K562 (cell line): ENCODE results near the gene IRF9.

ENCODE experiments used
- ERF ChIP-seq: fragments of 450-650 bp; formaldehyde crosslinking; IDR thresholded peaks from 2 replicates; pipeline ENCODE4 v1.4.0; 2020; ENCODE audit warnings: mild to moderate bottlenecking, mixed read lengths
- HDAC3 ChIP-seq: fragments of 450-650 bp; IDR thresholded peaks from 2 replicates; pipeline ENCODE4 v1.6.1; 2018; ENCODE audit warnings: borderline replicate concordance, mild to moderate bottlenecking, moderate library complexity; ENCODE audit not compliant: partially characterized antibody
- MTF1 ChIP-seq: fragments of 250-450 bp; sonication (Bioruptor Pico); IDR thresholded peaks from 2 replicates; pipeline ENCODE4 v1.9.0; 2021; ENCODE audit warnings: moderate library complexity, mild to moderate bottlenecking, inconsistent platforms, borderline replicate concordance
- NCOR1 ChIP-seq: fragments of 450-650 bp; IDR thresholded peaks from 2 replicates; pipeline ENCODE4 v1.6.1; 2016; ENCODE audit warnings: mild to moderate bottlenecking, moderate library complexity
- RAD21 ChIP-seq, 2 experiments: fragments of 250-450 bp in 1 of 2; fragments of 450-650 bp in 1 of 2; sonication (Bioruptor Pico) in 1 of 2; formaldehyde crosslinking in 1 of 2; IDR thresholded peaks in 1 of 2; conservative IDR thresholded peaks in 1 of 2; 2 replicates each; pipeline versions ENCODE4 v1.4.0 to v1.8.0; 2020 to 2022; ENCODE audit warnings: mild to moderate bottlenecking in 2 of 2, moderate library complexity in 1 of 2
- RBM14 ChIP-seq: fragments of 200-400 bp; formaldehyde crosslinking; IDR thresholded peaks from 2 replicates; pipeline ENCODE4 v1.6.1; 2018; ENCODE audit warnings: low read depth, mild to moderate bottlenecking, low read length, moderate library complexity, borderline replicate concordance; ENCODE audit not compliant: insufficient read depth
- ZBTB26 ChIP-seq: fragments of 450-650 bp; formaldehyde crosslinking; IDR thresholded peaks from 2 replicates; pipeline ENCODE4 v1.4.0; 2022; ENCODE audit warnings: missing genetic modification characterization
- ZBTB8A ChIP-seq: fragments of 450-650 bp; IDR thresholded peaks from 2 replicates; pipeline ENCODE4 v1.6.1; 2018; ENCODE audit warnings: mild to moderate bottlenecking, moderate library complexity; ENCODE audit not compliant: partially characterized antibody
- ZKSCAN1 ChIP-seq: fragments of 150-350 bp; IDR thresholded peaks from 2 replicates; pipeline ENCODE4 v1.6.1; 2016; ENCODE audit warnings: low read depth, low read length

GRCh38 chr14:24145690-24146452 is 15.2 kb upstream of the IRF9 start:
- TF ChIP-seq ZKSCAN1: no peak
- no peak for TF ChIP-seq ERF (CRISPR knock-in tag)
- TF ChIP-seq NCOR1: no peak
- no peak for TF ChIP-seq HDAC3
- no peak for TF ChIP-seq RBM14
- TF ChIP-seq MTF1: no peak
- no peak for TF ChIP-seq ZBTB8A
- no peak for TF ChIP-seq ZBTB26
- TF ChIP-seq RAD21 (CRISPR knock-in tag; conservative IDR thresholded peaks at IDR 0.05 in 1 of 2, IDR thresholded peaks at IDR 0.05 in 1 of 2): no peak
